Adrenal gland (tissue), 5 donors: ENCODE measurements around the gene NCAPG2.

Source experiments
- CTCF ChIP-seq, 6 experiments: fragments of 450-650 bp in 4 of 6; fragments of 200-600 bp in 2 of 6; sonication (generic) in 1 of 6; IDR thresholded peaks; 1 replicate in 5 of 6; 2 replicates in 1 of 6; pipeline versions ENCODE4 v1.5.1 to v1.8.0; 2016 to 2021; ENCODE audit warnings: antibody characterized with exemption in 6 of 6, mild to moderate bottlenecking in 2 of 6, moderate library complexity in 1 of 6
- POLR2A ChIP-seq, 2 donors: fragments of 450-650 bp; IDR thresholded peaks; one replicate each; pipeline ENCODE4 v1.6.1; 2017; ENCODE audit warnings: antibody characterized with exemption in 2 of 2, mild to moderate bottlenecking in 2 of 2, moderate library complexity in 1 of 2
- donor health status: DM: no; HTN: no; CAD: no.

- TF ChIP-seq CTCF (IDR thresholded peaks at IDR 0.05) (no peak), POLR2A (IDR thresholded peaks at IDR 0.05) (no peak)
These were observed 49.3 kb upstream of the NCAPG2 start for GRCh38 chr7:158753900-158754299.
